Smooth muscle cell (in vitro differentiated cells): ENCODE results near the gene CS. TPM values are rescaled to one million over a fixed set of nuclear protein-coding genes. Genes with fewer than 3 reads are reported as not detected.

ENCODE experiments used
- DNase-seq: peaks from one replicate; lab custom pipeline; 2025; ENCODE audit not compliant: unreplicated experiment; lab: John Stamatoyannopoulos, UW
- H2AFZ ChIP-seq: fragments of 200-600 bp; sonication (generic); 2 replicates; pipeline ENCODE4 v1.6.0; 2016; ENCODE audit warnings: antibody characterized with exemption, low read depth, mild to moderate bottlenecking
- H3F3A ChIP-seq: fragments of 200-600 bp; sonication (generic); 2 replicates; pipeline ENCODE4 v1.6.0; 2017; ENCODE audit warnings: antibody characterized with exemption, low read depth
- H3K27ac ChIP-seq: fragments of 200-600 bp; sonication (generic); 2 replicates; pipeline ENCODE4 v1.5.1; 2016; ENCODE audit warnings: low read depth, mild to moderate bottlenecking
- H3K27me3 ChIP-seq: fragments of 200-600 bp; sonication (generic); 2 replicates; pipeline ENCODE4 v1.6.1; 2016; ENCODE audit warnings: low read depth, mild to moderate bottlenecking
- H3K36me3 ChIP-seq: fragments of 200-600 bp; sonication (generic); 2 replicates; pipeline ENCODE4 v1.5.1; 2016; ENCODE audit warnings: low read depth
- H3K4me1 ChIP-seq: fragments of 200-600 bp; sonication (generic); 2 replicates; pipeline ENCODE4 v1.5.1; 2016; ENCODE audit warnings: low read depth
- H3K4me2 ChIP-seq: fragments of 200-600 bp; sonication (generic); 2 replicates; pipeline ENCODE4 v1.6.0; 2016; ENCODE audit warnings: mild to moderate bottlenecking
- H3K4me3 ChIP-seq: fragments of 200-600 bp; sonication (generic); 2 replicates; pipeline ENCODE4 v1.5.1; 2016; ENCODE audit warnings: mild to moderate bottlenecking
- H3K79me2 ChIP-seq: fragments of 200-600 bp; sonication (generic); 2 replicates; pipeline ENCODE4 v1.6.0; 2016; ENCODE audit warnings: low read depth, mild to moderate bottlenecking
- H3K9ac ChIP-seq: fragments of 200-600 bp; sonication (generic); 2 replicates; pipeline ENCODE4 v1.6.0; 2016; ENCODE audit warnings: low read depth
- H3K9me3 ChIP-seq: fragments of 200-600 bp; sonication (generic); replicated peaks from 2 replicates; pipeline ENCODE4 v1.5.1; 2016; ENCODE audit warnings: low read depth
- H4K20me1 ChIP-seq: fragments of 200-600 bp; sonication (generic); 2 replicates; pipeline ENCODE4 v1.6.0; 2016; ENCODE audit warnings: low read depth
- WGBS: methylation state at CpG from one replicate; pipeline ENCODE4 v1.1.7; 2016; ENCODE audit warnings: low lambda C conversion rate; 5-methylcytosine and 5-hydroxymethylcytosine counted together
- polyA plus RNA-seq: library from polyadenylated mRNA; unstranded; fragments of >200 nt; fragmentation: Nextera tagmentation; extraction: Ambion mirVana; gene quantifications from 2 replicates; pipeline ENCODE4 v1.2.1, GENCODE V29; 2016
- total RNA-seq: library from RNA; depleted of rRNA; stranded (reverse); fragments of >200 nt; gene quantifications from 2 replicates; pipeline ENCODE4 v1.2.3, GENCODE V29; 2014
- TF ChIP-seq, protein P1 (sequence below): fragments of 200-600 bp; sonication (generic); IDR thresholded peaks from 2 replicates; pipeline ENCODE4 v1.5.1; 2017; ENCODE audit warnings: borderline replicate concordance, mild to moderate bottlenecking, antibody characterized with exemption; ENCODE audit not compliant: insufficient read depth, poor library complexity, severe bottlenecking

CS gene
- total and polyA plus RNA-seq, 2 experiments from 2014 or later, result 83.3 to 138 TPM

DNA sequence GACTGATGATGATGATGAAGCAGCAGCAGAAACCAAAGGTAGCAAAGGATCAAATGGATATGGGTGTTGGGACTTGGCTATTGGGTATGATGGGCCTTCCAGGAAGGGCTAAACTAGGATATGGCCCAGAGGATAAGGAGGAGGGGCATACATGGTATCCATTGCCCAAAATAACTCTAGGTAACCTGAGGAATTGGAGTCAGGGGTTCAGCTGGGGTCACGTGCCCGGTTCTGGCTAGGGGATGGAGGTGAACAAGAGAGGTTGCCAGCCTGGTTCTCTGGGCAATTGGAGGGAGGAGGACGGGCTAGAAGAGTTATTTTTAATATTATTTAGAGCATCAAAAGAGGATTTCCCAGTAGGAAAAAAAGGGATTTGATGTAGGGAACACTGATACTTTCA, 39.2 kb downstream of the CS start:
- Histone ChIP-seq H3K4me1 (peaks cover 19% of the 10 kb centered on the region), H3F3A (peaks cover 15% of the 10 kb centered on the region), H3K4me2 (no peak overlapping the region), H3K27ac (peak overlapping the region; percentile 78), H3K36me3 (no peaks in the 10 kb centered on the region), H3K9me3 (no peaks in the 10 kb centered on the region), H3K4me3 (no peak overlapping the region), H3K27me3 (no peaks in the 10 kb centered on the region), H3K79me2 (peaks cover 22% of the 10 kb centered on the region), H4K20me1 (peaks cover 15% of the 10 kb centered on the region), H3K9ac (no peak overlapping the region), H2AFZ (no peak overlapping the region)
- no peak for DNase-seq
- WGBS, result 95% methylated on average over 3 of the region's 3 CpGs
- TF ChIP-seq, protein P1, sequence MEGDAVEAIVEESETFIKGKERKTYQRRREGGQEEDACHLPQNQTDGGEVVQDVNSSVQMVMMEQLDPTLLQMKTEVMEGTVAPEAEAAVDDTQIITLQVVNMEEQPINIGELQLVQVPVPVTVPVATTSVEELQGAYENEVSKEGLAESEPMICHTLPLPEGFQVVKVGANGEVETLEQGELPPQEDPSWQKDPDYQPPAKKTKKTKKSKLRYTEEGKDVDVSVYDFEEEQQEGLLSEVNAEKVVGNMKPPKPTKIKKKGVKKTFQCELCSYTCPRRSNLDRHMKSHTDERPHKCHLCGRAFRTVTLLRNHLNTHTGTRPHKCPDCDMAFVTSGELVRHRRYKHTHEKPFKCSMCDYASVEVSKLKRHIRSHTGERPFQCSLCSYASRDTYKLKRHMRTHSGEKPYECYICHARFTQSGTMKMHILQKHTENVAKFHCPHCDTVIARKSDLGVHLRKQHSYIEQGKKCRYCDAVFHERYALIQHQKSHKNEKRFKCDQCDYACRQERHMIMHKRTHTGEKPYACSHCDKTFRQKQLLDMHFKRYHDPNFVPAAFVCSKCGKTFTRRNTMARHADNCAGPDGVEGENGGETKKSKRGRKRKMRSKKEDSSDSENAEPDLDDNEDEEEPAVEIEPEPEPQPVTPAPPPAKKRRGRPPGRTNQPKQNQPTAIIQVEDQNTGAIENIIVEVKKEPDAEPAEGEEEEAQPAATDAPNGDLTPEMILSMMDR, result no peak

- peaks cover 15% of the 10 kb centered on the region for H3F3A ChIP-seq
- H3K27ac ChIP-seq, result no peak overlapping the region
- no peaks in the 10 kb centered on the region for H3K27me3 ChIP-seq
- no peaks in the 10 kb centered on the region for H3K36me3 ChIP-seq
- DNase-seq, result no peak
- H4K20me1 ChIP-seq, result peaks cover 21% of the 10 kb centered on the region
- H2AFZ ChIP-seq, result no peak overlapping the region
- TF ChIP-seq, protein P1, result no peak
- H3K4me3 ChIP-seq, result no peak overlapping the region
- H3K9me3 ChIP-seq, result no peaks in the 10 kb centered on the region
- no peak overlapping the region for H3K4me2 ChIP-seq
- peaks cover 28% of the 10 kb centered on the region for H3K79me2 ChIP-seq
- 94% methylated on average over 8 of the region's 8 CpGs for WGBS
- peaks cover 19% of the 10 kb centered on the region for H3K4me1 ChIP-seq
- no peak overlapping the region for H3K9ac ChIP-seq
Observed at GRCh38 chr12:56260380-56260779, 39.8 kb downstream of the CS start.

DNA sequence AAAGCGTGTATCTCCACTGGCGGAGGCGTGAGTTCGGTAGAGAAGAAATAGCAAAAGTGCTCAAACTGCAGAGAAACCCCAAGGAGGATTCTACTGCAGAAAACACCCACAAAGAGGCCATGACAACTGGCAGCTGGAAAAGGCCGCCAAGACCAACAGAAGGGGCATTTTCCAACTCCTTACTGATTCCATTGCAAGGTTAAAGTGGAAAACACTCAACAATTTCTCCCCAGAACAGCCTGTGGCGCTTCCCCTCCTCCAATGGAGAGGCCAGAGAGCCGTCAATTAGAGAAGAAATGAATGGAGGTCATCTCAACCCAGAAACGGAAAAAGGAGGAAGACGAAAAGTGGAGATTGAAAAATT, 41.3 kb downstream of the CS start:
- H3K9me3 ChIP-seq, result no peaks in the 10 kb centered on the region
- peaks cover 3% of the 10 kb centered on the region for H3K36me3 ChIP-seq
- peak overlapping the region; percentile 69 for H3K27ac ChIP-seq
- peak overlapping the region; percentile 87 for H3K9ac ChIP-seq
- peak overlapping the region; percentile 99 for H3K4me2 ChIP-seq
- TF ChIP-seq, protein P1, result no peak
- peaks cover 15% of the 10 kb centered on the region for H3F3A ChIP-seq
- H3K79me2 ChIP-seq, result peaks cover 29% of the 10 kb centered on the region
- no peaks in the 10 kb centered on the region for H3K27me3 ChIP-seq
- DNase-seq, result no peak
- peaks cover 35% of the 10 kb centered on the region for H4K20me1 ChIP-seq
- peaks cover 19% of the 10 kb centered on the region for H3K4me1 ChIP-seq
- peak overlapping the region; percentile 99 for H3K4me3 ChIP-seq
- WGBS, result 28% methylated on average over 9 of the region's 9 CpGs
- H2AFZ ChIP-seq, result peak overlapping the region; percentile 100

DNA sequence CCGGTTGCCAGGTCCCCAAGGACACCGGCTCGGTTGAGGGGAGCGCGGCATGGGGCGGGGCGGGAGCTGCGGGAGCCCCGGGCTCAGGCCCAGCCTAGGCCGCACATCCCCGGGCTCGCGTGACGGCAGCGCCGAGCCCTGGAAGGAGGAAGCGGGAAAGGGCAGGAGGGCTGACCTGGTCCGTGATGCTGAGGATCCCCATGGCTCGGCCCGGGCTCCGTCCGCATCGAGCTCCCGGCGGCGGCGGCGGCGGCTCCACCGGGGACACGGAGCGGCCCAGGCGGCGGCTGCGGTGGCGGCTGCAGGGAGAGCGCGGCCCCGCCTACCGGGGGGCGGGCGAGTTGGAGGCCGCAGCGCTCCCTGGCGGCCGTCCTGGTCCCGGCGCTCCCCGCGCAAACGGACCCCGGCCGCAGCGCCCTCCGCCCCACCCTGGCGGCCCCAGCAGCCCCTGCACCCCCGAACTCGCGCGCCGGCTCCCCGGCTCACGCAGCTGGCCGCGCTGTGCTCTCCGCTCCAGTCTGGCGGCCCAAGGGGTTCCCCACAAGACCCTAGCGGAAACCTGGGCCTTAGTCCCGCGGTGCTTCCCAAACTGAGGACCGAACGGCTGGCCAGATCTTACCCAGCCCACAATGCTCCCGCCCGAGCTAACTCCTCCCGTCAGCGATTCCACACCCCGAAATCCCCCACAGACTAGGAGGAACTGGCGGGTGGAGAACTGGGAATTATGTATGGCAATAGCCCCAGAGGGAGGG, 41.9 kb downstream of the CS start, which contains the start of gene ANKRD52:
TSS of gene ANKRD52 (minus strand) at position 317 of the 752 bp plus-strand sequence. CDS start at position 202, 115 bp downstream.
- TF ChIP-seq, protein P1, result peak; percentile 66
- Histone ChIP-seq H3K27me3 (no peaks in the 10 kb centered on the region), H3F3A (peaks cover 15% of the 10 kb centered on the region), H3K4me3 (peak within 1 kb of the TSS; percentile 99), H3K27ac (peak within 1 kb of the TSS; percentile 69), H3K9me3 (no peaks in the 10 kb centered on the region), H3K9ac (peak within 1 kb of the TSS; percentile 87), H3K4me1 (peaks cover 19% of the 10 kb centered on the region), H4K20me1 (peaks cover 39% of the 10 kb centered on the region), H2AFZ (peak within 1 kb of the TSS; percentile 100), H3K79me2 (peaks cover 29% of the 10 kb centered on the region), H3K4me2 (peak within 1 kb of the TSS; percentile 99), H3K36me3 (peaks cover 7% of the 10 kb centered on the region)
- WGBS, result under 1% methylated on average over 27 of the region's 78 CpGs
- DNase-seq, result peak; percentile 85
